ENCODE results near the gene USF1.

Gene USF1

DNA sequence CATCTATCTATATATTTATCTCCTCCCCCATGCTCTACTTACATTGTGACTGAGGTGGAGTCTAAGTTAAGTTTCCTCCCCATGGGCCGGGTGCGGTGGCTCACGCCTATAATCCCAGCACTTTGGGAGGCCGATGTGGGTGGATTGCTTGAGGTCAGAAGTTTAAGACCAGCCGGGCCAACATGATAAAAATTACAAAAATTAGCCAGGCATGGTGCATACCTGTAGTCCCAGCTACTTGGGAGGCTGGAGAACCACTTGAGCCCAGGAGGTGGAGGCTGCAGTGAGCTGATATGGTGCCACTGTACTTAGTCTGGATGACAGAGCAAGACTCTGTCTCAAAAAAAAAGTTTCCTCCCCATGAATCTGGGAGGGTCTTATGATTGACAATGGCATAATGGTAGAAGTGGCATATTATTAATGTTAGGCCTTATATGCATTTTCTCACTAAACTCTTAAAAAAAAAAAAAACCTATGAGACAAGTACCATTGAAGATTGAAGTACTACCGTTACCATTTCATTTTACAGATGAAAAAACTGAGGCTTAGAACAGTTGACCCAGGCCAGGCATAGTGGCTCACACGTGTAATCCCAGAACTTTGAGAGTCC, 36.1 kb downstream of the USF1 start:
- TF ChIP-seq, protein P1, sequence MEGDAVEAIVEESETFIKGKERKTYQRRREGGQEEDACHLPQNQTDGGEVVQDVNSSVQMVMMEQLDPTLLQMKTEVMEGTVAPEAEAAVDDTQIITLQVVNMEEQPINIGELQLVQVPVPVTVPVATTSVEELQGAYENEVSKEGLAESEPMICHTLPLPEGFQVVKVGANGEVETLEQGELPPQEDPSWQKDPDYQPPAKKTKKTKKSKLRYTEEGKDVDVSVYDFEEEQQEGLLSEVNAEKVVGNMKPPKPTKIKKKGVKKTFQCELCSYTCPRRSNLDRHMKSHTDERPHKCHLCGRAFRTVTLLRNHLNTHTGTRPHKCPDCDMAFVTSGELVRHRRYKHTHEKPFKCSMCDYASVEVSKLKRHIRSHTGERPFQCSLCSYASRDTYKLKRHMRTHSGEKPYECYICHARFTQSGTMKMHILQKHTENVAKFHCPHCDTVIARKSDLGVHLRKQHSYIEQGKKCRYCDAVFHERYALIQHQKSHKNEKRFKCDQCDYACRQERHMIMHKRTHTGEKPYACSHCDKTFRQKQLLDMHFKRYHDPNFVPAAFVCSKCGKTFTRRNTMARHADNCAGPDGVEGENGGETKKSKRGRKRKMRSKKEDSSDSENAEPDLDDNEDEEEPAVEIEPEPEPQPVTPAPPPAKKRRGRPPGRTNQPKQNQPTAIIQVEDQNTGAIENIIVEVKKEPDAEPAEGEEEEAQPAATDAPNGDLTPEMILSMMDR (IDR thresholded peaks at IDR 0.05; ENCODE audit: borderline replicate concordance, control extremely low read depth, extremely low read depth, insufficient read depth, missing control alignments), result no peak
- DNase-seq (ENCODE audit: low spot score), result no peak
- in situ Hi-C loops (cut with MboI; ENCODE audit: low sequenced_read_pairs, unreplicated experiment), result no loop called here

DNA sequence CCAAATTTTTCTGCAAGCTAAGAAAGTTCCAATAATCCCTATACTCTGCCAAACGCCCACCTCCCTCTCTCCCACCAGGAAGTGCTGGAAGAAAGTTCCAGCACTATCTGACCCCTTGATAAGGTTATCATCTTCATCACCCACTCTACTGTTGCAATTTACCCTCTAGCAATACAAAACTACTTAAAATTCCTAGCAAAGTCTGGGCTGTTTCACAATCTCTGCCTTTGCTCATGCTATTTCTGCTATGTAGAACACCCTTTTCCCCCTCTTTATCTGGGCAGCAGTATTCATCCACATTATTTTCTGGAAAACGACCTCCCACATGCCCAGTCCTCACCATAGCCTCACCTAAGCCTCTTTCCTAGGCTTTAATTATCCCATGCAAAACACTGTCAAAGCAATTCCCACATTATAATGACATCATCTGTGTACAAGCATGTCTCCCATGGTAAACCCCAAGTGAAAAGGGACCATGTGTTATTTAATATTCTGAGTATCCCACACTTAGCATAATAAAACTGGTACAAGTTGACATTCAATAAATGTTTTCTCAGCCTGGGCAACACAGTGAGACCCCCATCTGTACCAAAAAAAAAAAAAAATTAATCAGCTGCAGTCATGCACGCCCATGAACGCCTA, 36.8 kb downstream of the USF1 start:
- in situ Hi-C loops (cut with MboI; ENCODE audit: low sequenced_read_pairs, unreplicated experiment), result no loop called here
- TF ChIP-seq, protein P1 (IDR thresholded peaks at IDR 0.05; ENCODE audit: borderline replicate concordance, control extremely low read depth, extremely low read depth, insufficient read depth, missing control alignments), result no peak
- no peak for DNase-seq (ENCODE audit: low spot score)

DNA sequence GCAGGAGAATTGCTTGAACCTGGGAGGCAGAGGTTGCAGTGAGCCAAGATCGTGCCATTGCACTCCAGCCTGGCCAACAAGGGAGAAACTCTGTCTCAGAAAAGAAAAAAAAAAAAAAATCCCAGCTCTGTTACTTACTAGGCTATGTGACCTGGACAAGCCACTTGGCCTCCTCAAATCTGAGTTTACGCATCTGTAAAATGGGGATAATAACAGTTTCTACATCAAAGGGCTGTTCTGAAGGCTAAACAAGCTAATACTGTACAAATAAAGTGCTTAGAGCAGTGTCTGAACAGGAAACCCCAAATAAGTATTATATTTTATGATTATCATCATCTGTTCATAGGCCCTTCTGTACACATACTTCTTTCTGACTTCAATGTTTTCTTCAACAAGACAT, 38.4 kb downstream of the USF1 start:
- in situ Hi-C loops (cut with MboI; ENCODE audit: low sequenced_read_pairs, unreplicated experiment), result no loop called here
- TF ChIP-seq, protein P1 (IDR thresholded peaks at IDR 0.05; ENCODE audit: borderline replicate concordance, control extremely low read depth, extremely low read depth, insufficient read depth, missing control alignments), result no peak
- no peak for DNase-seq (ENCODE audit: low spot score)

DNA sequence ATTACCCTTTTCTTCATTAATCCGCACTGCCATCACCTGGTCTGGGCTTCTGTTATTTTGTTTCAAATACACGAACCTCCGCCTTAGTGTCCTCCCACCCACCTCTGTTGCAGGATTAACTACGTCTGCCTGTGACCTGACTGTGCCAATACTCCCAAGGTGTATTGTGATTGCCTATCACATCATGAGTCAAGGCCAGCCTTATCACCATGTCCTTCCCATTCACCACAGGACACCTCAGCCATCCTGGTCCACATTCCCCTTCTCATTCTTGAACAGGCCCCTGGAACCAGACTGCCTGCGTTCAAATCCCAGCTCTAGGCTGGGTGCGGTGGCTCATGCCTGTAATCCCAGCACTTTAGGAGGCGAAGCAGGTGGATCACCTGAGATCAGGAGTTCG, 39.2 kb downstream of the USF1 start:
- TF ChIP-seq, protein P1 (IDR thresholded peaks at IDR 0.05; ENCODE audit: borderline replicate concordance, control extremely low read depth, extremely low read depth, insufficient read depth, missing control alignments), result no peak
- in situ Hi-C loops (cut with MboI; ENCODE audit: low sequenced_read_pairs, unreplicated experiment), result no loop called here
- no peak for DNase-seq (ENCODE audit: low spot score)

DNA sequence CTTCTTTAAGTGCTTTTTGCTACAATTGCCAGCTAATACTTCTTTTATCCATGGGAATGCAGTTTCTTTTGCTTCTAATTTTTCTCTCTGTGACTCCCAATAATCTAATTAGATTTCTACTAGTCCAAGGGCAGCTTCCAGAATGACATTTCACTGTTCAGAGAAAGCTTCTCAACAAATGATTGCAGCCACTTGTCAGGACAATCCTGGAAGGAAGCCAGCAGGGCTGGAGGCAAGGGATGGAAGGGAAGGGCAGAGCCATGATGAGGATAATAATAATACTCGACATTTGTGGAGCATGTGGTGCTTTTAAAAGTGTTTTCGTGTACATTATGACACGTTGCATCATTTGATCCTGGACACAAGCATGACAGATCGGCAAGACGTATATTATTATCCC, 44.3 kb downstream of the USF1 start:
- DNase-seq (ENCODE audit: low spot score), result no peak
- in situ Hi-C loops (cut with MboI; ENCODE audit: low sequenced_read_pairs, unreplicated experiment), result no loop called here
- TF ChIP-seq, protein P1 (IDR thresholded peaks at IDR 0.05; ENCODE audit: borderline replicate concordance, control extremely low read depth, extremely low read depth, insufficient read depth, missing control alignments), result no peak

DNA sequence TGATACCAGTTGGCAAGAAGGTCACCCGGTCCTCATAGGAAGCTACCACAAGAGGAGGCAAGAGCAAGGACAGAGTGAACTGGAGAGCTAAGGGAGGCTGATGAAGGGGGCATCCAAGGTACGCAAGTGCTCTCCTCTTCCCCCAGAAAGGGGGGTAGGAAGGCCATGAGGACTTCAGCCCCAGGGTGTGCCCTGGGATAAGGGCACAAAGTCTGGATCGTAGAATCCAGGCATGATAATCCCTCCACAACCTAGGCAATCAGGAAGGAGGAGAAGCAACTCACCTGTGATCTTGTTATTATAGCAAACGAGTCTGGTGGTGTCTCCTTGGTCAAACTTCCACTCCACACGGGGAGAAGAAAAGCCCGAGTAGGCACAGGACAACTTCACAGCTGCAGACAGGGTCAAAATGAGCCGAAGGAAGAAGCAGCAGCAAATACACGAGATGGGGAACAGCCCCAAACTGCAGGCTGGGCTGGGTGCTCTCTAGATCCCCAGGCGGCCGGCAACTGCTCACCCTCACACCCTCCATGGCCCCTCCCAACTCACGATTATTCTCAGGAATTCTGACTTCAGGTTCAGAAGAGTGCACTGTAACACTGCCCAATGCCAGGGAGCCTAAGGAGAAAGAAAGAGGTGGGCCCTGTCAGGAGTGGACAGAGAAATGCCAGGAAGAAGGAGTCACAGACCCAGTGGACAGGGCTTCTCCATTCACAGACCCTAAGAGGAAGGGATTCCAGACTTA, 44.9 kb downstream of the USF1 start:
- TF ChIP-seq, protein P1 (IDR thresholded peaks at IDR 0.05; ENCODE audit: borderline replicate concordance, control extremely low read depth, extremely low read depth, insufficient read depth, missing control alignments), result no peak
- no peak for DNase-seq (ENCODE audit: low spot score)
- in situ Hi-C loops (cut with MboI; ENCODE audit: low sequenced_read_pairs, unreplicated experiment), result no loop called here
